ENCODE data around the gene GABRG3. TPM values are rescaled to one million over a fixed set of nuclear protein-coding genes. Genes with fewer than 3 reads are reported as not detected.

The GABRG3 gene
- total RNA-seq, 1 experiment from 2014 or later = not detected

GRCh38 chr15:27456807-27457206 lies 485.8 kb downstream of the GABRG3 start:
- H4K20me1 ChIP-seq (ENCODE audit: insufficient read depth) = no peaks in the 10 kb centered on the region
- ATAC-seq (no peak), DNase-seq (ENCODE audit: low read depth, low spot score) (no peak)
- H3K9ac ChIP-seq (ENCODE audit: low read length) = no peak overlapping the region
- no peaks in the 10 kb centered on the region for H3K79me2 ChIP-seq (ENCODE audit: insufficient read depth, low read length)
- intact Hi-C loops (cut with micrococcal nuclease) = no loop called here
- POLR2A ChIA-PET = no interaction called here
- CTCF ChIA-PET = no interaction called here
- H2AFZ ChIP-seq (ENCODE audit: low read depth, low read length, poor library complexity, severe bottlenecking) = no peak overlapping the region
- peaks cover 4 to 60% of the 10 kb centered on the region in 2 experiments; a peak in 2 of 4 replicates for H3K9me3 ChIP-seq (ENCODE audit: control insufficient read depth in 1 of 2, insufficient read depth in 1 of 2, low read depth in 1 of 2, low read length in 2 of 2)
- no peaks in the 10 kb centered on the region for H3K27me3 ChIP-seq (ENCODE audit: insufficient read depth, low read length)
- RAD21 ChIA-PET (ENCODE audit: low non-redundant PET in 1 of 2, low total read pairs in 2 of 2, uncharacterized antibody in 2 of 2, unreplicated experiment in 2 of 2) = no interaction called here
- H3K4me3 ChIP-seq (replicated peaks in 1 of 2; ENCODE audit: low read depth in 1 of 2, low read length in 2 of 2) = no peak overlapping the region
- H3K4me1 ChIP-seq (ENCODE audit: control insufficient read depth in 1 of 2, insufficient read depth in 2 of 2, low read length in 2 of 2) = no peaks in the 10 kb centered on the region
- H3K9me2 ChIP-seq (ENCODE audit: insufficient read depth) = no peaks in the 10 kb centered on the region
- H3K4me2 ChIP-seq (ENCODE audit: low read length) = no peak overlapping the region
- BruUV-seq (replicated peaks) = no TSS peak
- no peaks in the 10 kb centered on the region for H3K36me3 ChIP-seq (ENCODE audit: control insufficient read depth in 1 of 2, insufficient read depth in 2 of 2, low read length in 2 of 2)
- no peak for TF ChIP-seq EZH2 (IDR thresholded peaks at IDR 0.05)
- TF ChIP-seq POLR2A (IDR thresholded peaks at IDR 0.05; ENCODE audit: borderline replicate concordance, extremely low read depth, insufficient read depth, insufficient read length) = no peak
- no peak for TF ChIP-seq EZH2phosphoT487 (IDR thresholded peaks at IDR 0.05; ENCODE audit: borderline replicate concordance)
- no peak for TF ChIP-seq JUND (IDR thresholded peaks at IDR 0.05)
- no peak for TF ChIP-seq RAD21 (IDR thresholded peaks at IDR 0.05; ENCODE audit: low read depth)
- no peak for TF ChIP-seq POLR2AphosphoS5 (IDR thresholded peaks at IDR 0.05; ENCODE audit: low read depth, low read length)
- no peak overlapping the region for H3K27ac ChIP-seq (ENCODE audit: low read depth, low read length)

GRCh38 chr15:27457766-27458165 lies 486.8 kb downstream of the GABRG3 start:
- H2AFZ ChIP-seq (ENCODE audit: low read depth, low read length, poor library complexity, severe bottlenecking) = no peak overlapping the region
- no peaks in the 10 kb centered on the region for H3K36me3 ChIP-seq (ENCODE audit: control insufficient read depth in 1 of 2, insufficient read depth in 2 of 2, low read length in 2 of 2)
- RAD21 ChIA-PET (ENCODE audit: low non-redundant PET in 1 of 2, low total read pairs in 2 of 2, uncharacterized antibody in 2 of 2, unreplicated experiment in 2 of 2) = no interaction called here
- H3K9me2 ChIP-seq (ENCODE audit: insufficient read depth) = no peaks in the 10 kb centered on the region
- CTCF ChIA-PET = no interaction called here
- DNase-seq (ENCODE audit: low read depth, low spot score) = no peak
- intact Hi-C loops (cut with micrococcal nuclease) = no loop called here
- POLR2A ChIA-PET = no interaction called here
- no peaks in the 10 kb centered on the region for H3K79me2 ChIP-seq (ENCODE audit: insufficient read depth, low read length)
- H3K4me1 ChIP-seq (ENCODE audit: control insufficient read depth in 1 of 2, insufficient read depth in 2 of 2, low read length in 2 of 2) = no peaks in the 10 kb centered on the region
- H3K4me3 ChIP-seq (replicated peaks in 1 of 2; ENCODE audit: low read depth in 1 of 2, low read length in 2 of 2) = no peak overlapping the region
- peaks cover 10 to 55% of the 10 kb centered on the region in 2 experiments; a peak in 2 of 4 replicates for H3K9me3 ChIP-seq (ENCODE audit: control insufficient read depth in 1 of 2, insufficient read depth in 1 of 2, low read depth in 1 of 2, low read length in 2 of 2)
- H3K9ac ChIP-seq (ENCODE audit: low read length) = no peak overlapping the region
- H3K27ac ChIP-seq (ENCODE audit: low read depth, low read length) = no peak overlapping the region
- no peak overlapping the region for H3K4me2 ChIP-seq (ENCODE audit: low read length)
- H4K20me1 ChIP-seq (ENCODE audit: insufficient read depth) = no peaks in the 10 kb centered on the region
- H3K27me3 ChIP-seq (ENCODE audit: insufficient read depth, low read length) = no peaks in the 10 kb centered on the region
- ATAC-seq = no peak
- no TSS peak for BruUV-seq (replicated peaks)
- TF ChIP-seq POLR2A (IDR thresholded peaks at IDR 0.05; ENCODE audit: borderline replicate concordance, extremely low read depth, insufficient read depth, insufficient read length) (no peak), TCF7L2 (IDR thresholded peaks at IDR 0.05; ENCODE audit: borderline replicate concordance, extremely low read depth, insufficient read depth, insufficient read length) (no peak), CBX3 (IDR thresholded peaks at IDR 0.05; ENCODE audit: low read depth) (no peak), EZH2 (IDR thresholded peaks at IDR 0.05) (no peak), ZNF274 (IDR thresholded peaks at IDR 0.05; ENCODE audit: low read depth, low read length) (no peak), ELF1 (IDR thresholded peaks at IDR 0.05; ENCODE audit: borderline replicate concordance, low read depth) (no peak), RAD21 (IDR thresholded peaks at IDR 0.05; ENCODE audit: low read depth) (no peak), SP1 (IDR thresholded peaks at IDR 0.05; ENCODE audit: low read depth) (no peak), JUND (IDR thresholded peaks at IDR 0.05) (no peak), CEBPB (IDR thresholded peaks at IDR 0.05; ENCODE audit: low read depth) (no peak), FOSL1 (IDR thresholded peaks at IDR 0.05; ENCODE audit: low read depth) (no peak)
- TF ChIP-seq, protein P1, sequence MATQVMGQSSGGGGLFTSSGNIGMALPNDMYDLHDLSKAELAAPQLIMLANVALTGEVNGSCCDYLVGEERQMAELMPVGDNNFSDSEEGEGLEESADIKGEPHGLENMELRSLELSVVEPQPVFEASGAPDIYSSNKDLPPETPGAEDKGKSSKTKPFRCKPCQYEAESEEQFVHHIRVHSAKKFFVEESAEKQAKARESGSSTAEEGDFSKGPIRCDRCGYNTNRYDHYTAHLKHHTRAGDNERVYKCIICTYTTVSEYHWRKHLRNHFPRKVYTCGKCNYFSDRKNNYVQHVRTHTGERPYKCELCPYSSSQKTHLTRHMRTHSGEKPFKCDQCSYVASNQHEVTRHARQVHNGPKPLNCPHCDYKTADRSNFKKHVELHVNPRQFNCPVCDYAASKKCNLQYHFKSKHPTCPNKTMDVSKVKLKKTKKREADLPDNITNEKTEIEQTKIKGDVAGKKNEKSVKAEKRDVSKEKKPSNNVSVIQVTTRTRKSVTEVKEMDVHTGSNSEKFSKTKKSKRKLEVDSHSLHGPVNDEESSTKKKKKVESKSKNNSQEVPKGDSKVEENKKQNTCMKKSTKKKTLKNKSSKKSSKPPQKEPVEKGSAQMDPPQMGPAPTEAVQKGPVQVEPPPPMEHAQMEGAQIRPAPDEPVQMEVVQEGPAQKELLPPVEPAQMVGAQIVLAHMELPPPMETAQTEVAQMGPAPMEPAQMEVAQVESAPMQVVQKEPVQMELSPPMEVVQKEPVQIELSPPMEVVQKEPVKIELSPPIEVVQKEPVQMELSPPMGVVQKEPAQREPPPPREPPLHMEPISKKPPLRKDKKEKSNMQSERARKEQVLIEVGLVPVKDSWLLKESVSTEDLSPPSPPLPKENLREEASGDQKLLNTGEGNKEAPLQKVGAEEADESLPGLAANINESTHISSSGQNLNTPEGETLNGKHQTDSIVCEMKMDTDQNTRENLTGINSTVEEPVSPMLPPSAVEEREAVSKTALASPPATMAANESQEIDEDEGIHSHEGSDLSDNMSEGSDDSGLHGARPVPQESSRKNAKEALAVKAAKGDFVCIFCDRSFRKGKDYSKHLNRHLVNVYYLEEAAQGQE (IDR thresholded peaks at IDR 0.05; ENCODE audit: low read depth) = no peak
- TF ChIP-seq, protein P2, sequence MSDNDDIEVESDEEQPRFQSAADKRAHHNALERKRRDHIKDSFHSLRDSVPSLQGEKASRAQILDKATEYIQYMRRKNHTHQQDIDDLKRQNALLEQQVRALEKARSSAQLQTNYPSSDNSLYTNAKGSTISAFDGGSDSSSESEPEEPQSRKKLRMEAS (IDR thresholded peaks at IDR 0.05) = no peak
- TF ChIP-seq, protein P3, sequence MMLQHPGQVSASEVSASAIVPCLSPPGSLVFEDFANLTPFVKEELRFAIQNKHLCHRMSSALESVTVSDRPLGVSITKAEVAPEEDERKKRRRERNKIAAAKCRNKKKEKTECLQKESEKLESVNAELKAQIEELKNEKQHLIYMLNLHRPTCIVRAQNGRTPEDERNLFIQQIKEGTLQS (IDR thresholded peaks at IDR 0.05) = no peak
- TF ChIP-seq, protein P4, sequence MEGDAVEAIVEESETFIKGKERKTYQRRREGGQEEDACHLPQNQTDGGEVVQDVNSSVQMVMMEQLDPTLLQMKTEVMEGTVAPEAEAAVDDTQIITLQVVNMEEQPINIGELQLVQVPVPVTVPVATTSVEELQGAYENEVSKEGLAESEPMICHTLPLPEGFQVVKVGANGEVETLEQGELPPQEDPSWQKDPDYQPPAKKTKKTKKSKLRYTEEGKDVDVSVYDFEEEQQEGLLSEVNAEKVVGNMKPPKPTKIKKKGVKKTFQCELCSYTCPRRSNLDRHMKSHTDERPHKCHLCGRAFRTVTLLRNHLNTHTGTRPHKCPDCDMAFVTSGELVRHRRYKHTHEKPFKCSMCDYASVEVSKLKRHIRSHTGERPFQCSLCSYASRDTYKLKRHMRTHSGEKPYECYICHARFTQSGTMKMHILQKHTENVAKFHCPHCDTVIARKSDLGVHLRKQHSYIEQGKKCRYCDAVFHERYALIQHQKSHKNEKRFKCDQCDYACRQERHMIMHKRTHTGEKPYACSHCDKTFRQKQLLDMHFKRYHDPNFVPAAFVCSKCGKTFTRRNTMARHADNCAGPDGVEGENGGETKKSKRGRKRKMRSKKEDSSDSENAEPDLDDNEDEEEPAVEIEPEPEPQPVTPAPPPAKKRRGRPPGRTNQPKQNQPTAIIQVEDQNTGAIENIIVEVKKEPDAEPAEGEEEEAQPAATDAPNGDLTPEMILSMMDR (IDR thresholded peaks at IDR 0.05 in 2 of 3, conservative IDR thresholded peaks at IDR 0.05 in 1 of 3; ENCODE audit: borderline replicate concordance in 1 of 3, insufficient read depth in 1 of 3, low read depth in 2 of 3, low read length in 2 of 3) = no peak

Data from HCT116 (cell line).